NB4 (cell line): ENCODE measurements around the gene PHETA1.
A peak's percentile ranks its signal among the peaks of the same experiment; 100 is the strongest.

Experiments used
- DNase-seq: peaks from one replicate; pipeline ENCODE4 v3.0.0; 2010; ENCODE audit warnings: low read depth
- H3K4me3 ChIP-seq: one replicate; pipeline ENCODE4 v1.5.1; 2011; ENCODE audit warnings: mild to moderate bottlenecking, low read depth, low read length, moderate library complexity
- CTCF ChIP-seq: IDR thresholded peaks from one replicate; pipeline ENCODE4 v1.5.1; 2012; ENCODE audit warnings: low read depth, low read length
- MAX ChIP-seq: IDR thresholded peaks from 2 replicates; pipeline ENCODE4 v1.6.1; 2011; ENCODE audit warnings: low read depth, low read length
- MYC ChIP-seq: IDR thresholded peaks from 2 replicates; pipeline ENCODE4 v1.6.1; 2011; ENCODE audit warnings: low read depth, low read length
- POLR2A ChIP-seq: IDR thresholded peaks from 2 replicates; pipeline ENCODE4 v1.6.1; 2011; ENCODE audit warnings: mild to moderate bottlenecking; ENCODE audit not compliant: insufficient read length; ENCODE audit errors: extremely low read depth

Gene PHETA1

GRCh38 chr12:111313833-111314259 lies 55.0 kb downstream of the PHETA1 start:
- DNase-seq = peak; percentile 88
- H3K4me3 ChIP-seq = no peak overlapping the region
- TF ChIP-seq POLR2A (no peak), CTCF (peak; percentile 99)

GRCh38 chr12:111312708-111313107 lies 56.2 kb downstream of the PHETA1 start:
- TF ChIP-seq MAX (no peak), POLR2A (no peak), MYC (no peak), CTCF (no peak)
- DNase-seq = no peak
- no peak overlapping the region for H3K4me3 ChIP-seq

- TF ChIP-seq MYC (no peak), MAX (no peak), POLR2A (no peak), CTCF (no peak)
- no peak for DNase-seq
- no peak overlapping the region for H3K4me3 ChIP-seq
These were observed 56.9 kb downstream of the PHETA1 start for GRCh38 chr12:111312016-111312415.

- no peak for TF ChIP-seq CTCF
- TF ChIP-seq MYC = no peak
- TF ChIP-seq POLR2A = no peak
- TF ChIP-seq MAX = no peak
- DNase-seq = no peak
- no peak overlapping the region for H3K4me3 ChIP-seq
These were observed 57.9 kb downstream of the PHETA1 start for GRCh38 chr12:111311011-111311410.
